Measurements from ENCODE around the gene C1orf116. TPM values are rescaled to one million over a fixed set of nuclear protein-coding genes. Genes with fewer than 3 reads are reported as not detected.

The C1orf116 gene
- total and polyA plus RNA-seq, 10 of the 15 experiments (the other 5 are each of a cell fraction or from before 2014, with no cell fraction given), result 0.01 to 0.08 TPM; not detected in 8

- TF ChIP-seq ATF2 (IDR thresholded peaks at IDR 0.05; ENCODE audit: low read length) (no peak), IRF4 (IDR thresholded peaks at IDR 0.05; ENCODE audit: low read depth, low read length) (no peak), ATF7 (IDR thresholded peaks at IDR 0.05; ENCODE audit: low read depth) (no peak), SIN3A (IDR thresholded peaks at IDR 0.05; ENCODE audit: low read depth, low read length) (no peak), MEF2B (IDR thresholded peaks at IDR 0.05; ENCODE audit: partially characterized antibody, poor library complexity, severe bottlenecking) (no peak), STAT3 (IDR thresholded peaks at IDR 0.05; ENCODE audit: low read depth, low read length) (no peak), CBX5 (IDR thresholded peaks at IDR 0.05; ENCODE audit: low read depth) (no peak), NFIC (IDR thresholded peaks at IDR 0.05; ENCODE audit: low read depth, low read length) (no peak), PKNOX1 (IDR thresholded peaks at IDR 0.05) (no peak), NR2C2 (IDR thresholded peaks at IDR 0.05; ENCODE audit: borderline replicate concordance, control insufficient read depth, insufficient read length, low read depth) (no peak), SIX5 (IDR thresholded peaks at IDR 0.05; ENCODE audit: low read depth, low read length, severe bottlenecking) (no peak)
Measured at GRCh38 chr1:207014728-207015127, 17.8 kb downstream of the C1orf116 start (continued).
